Common myeloid progenitor, CD34-positive (primary cell): ENCODE data around the gene ADORA2B.

ENCODE experiments used
- CTCF ChIA-PET: fragments of 350-600 bp; sonication (Branson Sonifier 250); formaldehyde crosslinking; loops from one replicate; lab custom pipeline; 2021; ENCODE audit warnings: antibody characterized with exemption; lab: Charles Lee
- POLR2A ChIA-PET: fragments of 350-600 bp; sonication (Branson Sonifier 250); formaldehyde crosslinking; loops from one replicate; lab custom pipeline; 2021; ENCODE audit warnings: antibody characterized with exemption; lab: Charles Lee
- DNase-seq, 3 donors: peaks; one replicate each; pipeline versions ENCODE4 v3.0.0 to v3.0.0-alpha.2; 2013
- H3K27ac ChIP-seq, 2 experiments: 1 replicate in 1 of 2; 2 replicates in 1 of 2; pipeline ENCODE4 v1.7.0; 2013; ENCODE audit warnings: inconsistent platforms in 2 of 2, low read length in 2 of 2, mild to moderate bottlenecking in 2 of 2, low read depth in 1 of 2, moderate library complexity in 1 of 2; ENCODE audit not compliant: severe bottlenecking in 2 of 2, insufficient read depth in 1 of 2, poor library complexity in 1 of 2
- H3K27me3 ChIP-seq, 5 experiments: replicated peaks in 2 of 5; 1 replicate in 3 of 5; 2 replicates in 2 of 5; pipeline versions ENCODE4 v1.6.1 to v1.7.0; 2013; ENCODE audit warnings: low read length in 4 of 5, mild to moderate bottlenecking in 2 of 5, moderate library complexity in 2 of 5, inconsistent platforms in 1 of 5; ENCODE audit not compliant: insufficient read depth in 5 of 5, control insufficient read depth in 4 of 5
- H3K36me3 ChIP-seq, 4 experiments: 1 replicate in 2 of 4; 2 replicates in 2 of 4; pipeline versions ENCODE4 v1.6.1 to v1.7.0; 2013; ENCODE audit warnings: low read length in 3 of 4, control low read depth in 1 of 4, mild to moderate bottlenecking in 1 of 4; ENCODE audit not compliant: control insufficient read depth in 4 of 4, insufficient read depth in 4 of 4
- H3K4me1 ChIP-seq, 4 experiments: 1 replicate in 3 of 4; 2 replicates in 1 of 4; pipeline versions ENCODE4 v1.6.1 to v1.7.1; 2013; ENCODE audit warnings: low read length in 3 of 4, mild to moderate bottlenecking in 3 of 4, control low read depth in 1 of 4, inconsistent platforms in 1 of 4, moderate library complexity in 1 of 4; ENCODE audit not compliant: control insufficient read depth in 4 of 4, insufficient read depth in 4 of 4; ENCODE audit errors: control extremely low read depth in 1 of 4
- H3K4me3 ChIP-seq, 7 experiments: 1 replicate in 4 of 7; 2 replicates in 3 of 7; pipeline versions ENCODE4 v1.5.1 to v1.7.0; 2013; ENCODE audit warnings: mild to moderate bottlenecking in 7 of 7, low read length in 6 of 7, moderate library complexity in 6 of 7, inconsistent platforms in 2 of 7, low read depth in 2 of 7, control low read depth in 1 of 7; ENCODE audit not compliant: insufficient read depth in 4 of 7, control insufficient read depth in 1 of 7; ENCODE audit errors: extremely low read depth in 1 of 7
- H3K9me3 ChIP-seq, 5 experiments: 1 replicate in 4 of 5; 2 replicates in 1 of 5; pipeline versions ENCODE4 v1.6.1 to v1.7.1; 2013; ENCODE audit warnings: low read length in 4 of 5, mild to moderate bottlenecking in 2 of 5, inconsistent platforms in 1 of 5, low read depth in 1 of 5, moderate library complexity in 1 of 5; ENCODE audit not compliant: control insufficient read depth in 4 of 5, insufficient read depth in 2 of 5; ENCODE audit errors: control extremely low read depth in 1 of 5
- WGBS: methylation state at CpG from one replicate; pipeline ENCODE4 v1.1.5; 2013; ENCODE audit not compliant: insufficient coverage; 5-methylcytosine and 5-hydroxymethylcytosine counted together

ADORA2B gene

DNA sequence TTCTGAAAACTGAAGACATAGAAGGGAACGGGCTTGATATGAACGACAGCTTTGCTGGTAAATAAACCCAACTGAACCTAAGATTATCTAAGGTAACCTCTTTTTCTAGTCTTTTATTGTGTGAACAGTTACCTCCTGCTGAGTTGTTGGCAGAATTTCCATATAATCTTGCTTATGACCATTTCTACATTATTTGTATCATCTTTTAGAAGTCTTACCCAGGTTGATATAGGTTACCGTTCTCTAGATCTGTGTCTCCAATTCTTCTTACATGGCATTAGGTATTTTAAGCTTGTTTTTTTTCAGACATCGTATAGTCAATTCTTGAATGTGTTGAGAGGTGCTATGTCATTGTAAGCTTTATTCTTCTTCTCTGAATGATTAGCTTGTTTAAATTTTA is 79.0 kb downstream of the ADORA2B start:
- H3K4me1 ChIP-seq, result peaks cover 0 to 1% (median 0%) of the 10 kb centered on the region in 4 experiments
- DNase-seq, result no peak
- no peak overlapping the region for H3K27ac ChIP-seq
- no CpG with 5 or more reads among the region's 4 CpGs for WGBS
- ChIA-PET POLR2A (interaction anchor here (0.7 to 1.0 kb wide), 2 partner anchors 25 to 182 kb away, joined by 3 read pairs; partner anchors contain the start of gene ZSWIM7), CTCF (interaction anchor here (1.1 kb wide), 1 partner anchor 13 kb away, joined by 4 read pairs; no protein-coding TSS in a partner anchor)
- H3K36me3 ChIP-seq, result peaks cover 28 to 72% (median 54%) of the 10 kb centered on the region in 4 experiments
- H3K27me3 ChIP-seq, result no peaks in the 10 kb centered on the region
- H3K4me3 ChIP-seq, result no peak overlapping the region
- no peaks in the 10 kb centered on the region for H3K9me3 ChIP-seq

GRCh38 chr17:16025202-16025601 is 80.3 kb downstream of the ADORA2B start:
- Histone ChIP-seq H3K27me3 (no peaks in the 10 kb centered on the region), H3K4me3 (no peak overlapping the region), H3K4me1 (peaks cover 0 to 1% (median 0%) of the 10 kb centered on the region in 4 experiments), H3K9me3 (no peaks in the 10 kb centered on the region), H3K36me3 (peaks cover 29 to 79% (median 53%) of the 10 kb centered on the region in 4 experiments), H3K27ac (no peak overlapping the region)
- no peak for DNase-seq
- no CpG with 5 or more reads among the region's 1 CpG for WGBS
- ChIA-PET CTCF (no interaction called here), POLR2A (no interaction called here)
